Keratinocyte (primary cell): ENCODE measurements around the gene ERC2. TPM values are rescaled to one million over a fixed set of nuclear protein-coding genes. Genes with fewer than 3 reads are reported as not detected.

Experiments used
- DNase-seq: peaks from one replicate; pipeline ENCODE4 v3.0.0-alpha.2; 2011; ENCODE audit warnings: low read depth, missing footprints, low spot score
- FAIRE-seq: peaks from 2 replicates; lab custom pipeline; 2011; peaks lifted over from hg19 to GRCh38; lab: Jason Lieb, UNC
- H2AFZ ChIP-seq: 2 replicates; pipeline ENCODE4 v1.6.0; 2012; ENCODE audit warnings: low read length, control low read depth, inconsistent platforms; ENCODE audit not compliant: control insufficient read depth
- H3K27ac ChIP-seq: 2 replicates; pipeline ENCODE4 v1.5.1; 2011; ENCODE audit warnings: low read length; ENCODE audit not compliant: control insufficient read depth, insufficient read depth
- H3K27me3 ChIP-seq: 3 replicates; pipeline ENCODE4 v1.6.0; 2011; ENCODE audit warnings: low read length; ENCODE audit not compliant: control insufficient read depth, insufficient read depth; ENCODE audit errors: extremely low read depth
- H3K36me3 ChIP-seq, 2 experiments: 2 replicates in 1 of 2; 3 replicates in 1 of 2; pipeline ENCODE4 v1.5.1; 2011; ENCODE audit warnings: low read length in 2 of 2, mild to moderate bottlenecking in 1 of 2; ENCODE audit not compliant: control insufficient read depth in 2 of 2, insufficient read depth in 2 of 2; ENCODE audit errors: extremely low read depth in 1 of 2
- H3K4me1 ChIP-seq: 3 replicates; pipeline ENCODE4 v1.5.1; 2011; ENCODE audit warnings: low read length; ENCODE audit not compliant: control insufficient read depth, insufficient read depth; ENCODE audit errors: extremely low read depth
- H3K4me2 ChIP-seq: 3 replicates; pipeline ENCODE4 v1.6.0; 2011; ENCODE audit warnings: low read depth, low read length; ENCODE audit not compliant: control insufficient read depth, insufficient read depth; ENCODE audit errors: extremely low read depth
- H3K4me3 ChIP-seq, 3 experiments: fragments of 200-600 bp in 1 of 3; sonication (generic) in 1 of 3; 2 replicates in 2 of 3; 3 replicates in 1 of 3; pipeline ENCODE4 v1.5.1; 2011 to 2016; ENCODE audit warnings: low read length in 3 of 3, mild to moderate bottlenecking in 3 of 3, control low read depth in 2 of 3, inconsistent platforms in 1 of 3, low read depth in 1 of 3, mixed read lengths in 1 of 3, mixed run types in 1 of 3, moderate library complexity in 1 of 3; ENCODE audit not compliant: control insufficient read depth in 2 of 3, insufficient read depth in 2 of 3; ENCODE audit errors: extremely low read depth in 1 of 3
- H3K79me2 ChIP-seq: 2 replicates; pipeline ENCODE4 v1.6.0; 2012; ENCODE audit warnings: low read length; ENCODE audit not compliant: control insufficient read depth, insufficient read depth
- H3K9ac ChIP-seq: 3 replicates; pipeline ENCODE4 v1.6.0; 2011; ENCODE audit warnings: low read length; ENCODE audit not compliant: control insufficient read depth, insufficient read depth; ENCODE audit errors: extremely low read depth
- H3K9me1 ChIP-seq: 3 replicates; pipeline ENCODE4 v1.6.0; 2011; ENCODE audit warnings: low read length; ENCODE audit not compliant: control insufficient read depth, insufficient read depth; ENCODE audit errors: extremely low read depth
- H3K9me3 ChIP-seq: 2 replicates; pipeline ENCODE4 v1.5.1; 2012; ENCODE audit warnings: low read depth, low read length; ENCODE audit not compliant: control insufficient read depth
- H4K20me1 ChIP-seq: 3 replicates; pipeline ENCODE4 v1.6.0; 2011; ENCODE audit warnings: low read length; ENCODE audit not compliant: control insufficient read depth, insufficient read depth; ENCODE audit errors: extremely low read depth
- EZH2 ChIP-seq: IDR thresholded peaks from one replicate; pipeline ENCODE4 v1.6.1; 2012; ENCODE audit warnings: inconsistent platforms, mild to moderate bottlenecking, low read length, moderate library complexity
- dilution Hi-C: fragments of 300-500 bp; cut with MboI; formaldehyde crosslinking; loops from one replicate; pipeline ENCODE4 v1.7.0; 2020; ENCODE audit warnings: low sequenced_read_pairs; ENCODE audit not compliant: extremely low pct_ligation_motif_present
- polyA plus RNA-seq, 5 experiments: library from polyadenylated mRNA; depleted of rRNA in 3 of 5; stranded (reverse) in 3 of 5; stranded (forward) in 1 of 5; unstranded in 1 of 5; fragments of >200 nt; gene quantifications; 1 replicate in 1 of 5; 2 replicates in 3 of 5; 3 replicates in 1 of 5; pipeline versions ENCODE4 v1.2.1 to v1.2.3, GENCODE V29; 2011 to 2012; ENCODE audit warnings: missing spikeins in 2 of 5, low read depth in 1 of 5, low replicate concordance in 1 of 5
- TF ChIP-seq, protein P1 (sequence below), 3 experiments: IDR thresholded peaks in 1 of 3; conservative IDR thresholded peaks in 1 of 3; optimal IDR thresholded peaks in 1 of 3; 2 replicates in 2 of 3; 3 replicates in 1 of 3; pipeline versions ENCODE3 to v1.5.1; 2011; ENCODE audit warnings: low read length in 3 of 3, mild to moderate bottlenecking in 3 of 3, moderate library complexity in 2 of 3, control low read depth in 1 of 3, inconsistent platforms in 1 of 3; ENCODE audit not compliant: insufficient read depth in 2 of 3; ENCODE audit errors: extremely low read depth in 1 of 3

ERC2 gene
- polyA plus RNA-seq, 1 donor (not counting 4 experiments of a cell fraction or from before 2014, with no cell fraction given): 0.08 TPM

DNA sequence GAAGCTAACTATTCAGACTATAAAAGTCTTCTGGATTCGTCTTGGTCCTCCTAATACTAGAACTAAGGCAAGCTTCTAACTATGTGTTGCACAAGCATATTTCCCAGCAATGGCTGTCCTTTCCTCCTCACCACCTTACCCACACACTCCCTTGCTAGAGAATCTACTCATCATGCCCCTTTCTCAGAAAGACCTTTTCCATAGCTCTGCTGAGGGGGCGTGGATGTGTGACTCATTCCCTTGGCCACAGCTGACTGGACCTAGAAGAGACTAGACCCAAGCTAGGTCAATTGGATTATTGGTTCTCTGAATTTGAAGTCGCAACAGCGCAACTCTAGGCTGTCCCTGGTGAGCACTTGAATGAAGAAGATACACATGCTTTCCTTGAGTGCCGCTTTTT, 47.1 kb downstream of the ERC2 start:
- H4K20me1 ChIP-seq: no peaks in the 10 kb centered on the region
- H3K27ac ChIP-seq: no peak overlapping the region
- no peak overlapping the region for H3K9ac ChIP-seq
- dilution Hi-C loops: no loop called here
- H3K9me1 ChIP-seq: no peaks in the 10 kb centered on the region
- TF ChIP-seq EZH2: no peak
- TF ChIP-seq, protein P1, sequence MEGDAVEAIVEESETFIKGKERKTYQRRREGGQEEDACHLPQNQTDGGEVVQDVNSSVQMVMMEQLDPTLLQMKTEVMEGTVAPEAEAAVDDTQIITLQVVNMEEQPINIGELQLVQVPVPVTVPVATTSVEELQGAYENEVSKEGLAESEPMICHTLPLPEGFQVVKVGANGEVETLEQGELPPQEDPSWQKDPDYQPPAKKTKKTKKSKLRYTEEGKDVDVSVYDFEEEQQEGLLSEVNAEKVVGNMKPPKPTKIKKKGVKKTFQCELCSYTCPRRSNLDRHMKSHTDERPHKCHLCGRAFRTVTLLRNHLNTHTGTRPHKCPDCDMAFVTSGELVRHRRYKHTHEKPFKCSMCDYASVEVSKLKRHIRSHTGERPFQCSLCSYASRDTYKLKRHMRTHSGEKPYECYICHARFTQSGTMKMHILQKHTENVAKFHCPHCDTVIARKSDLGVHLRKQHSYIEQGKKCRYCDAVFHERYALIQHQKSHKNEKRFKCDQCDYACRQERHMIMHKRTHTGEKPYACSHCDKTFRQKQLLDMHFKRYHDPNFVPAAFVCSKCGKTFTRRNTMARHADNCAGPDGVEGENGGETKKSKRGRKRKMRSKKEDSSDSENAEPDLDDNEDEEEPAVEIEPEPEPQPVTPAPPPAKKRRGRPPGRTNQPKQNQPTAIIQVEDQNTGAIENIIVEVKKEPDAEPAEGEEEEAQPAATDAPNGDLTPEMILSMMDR (optimal IDR thresholded peaks at IDR 0.05 in 1 of 3, IDR thresholded peaks at IDR 0.05 in 1 of 3, conservative IDR thresholded peaks at IDR 0.05 in 1 of 3; ENCODE audit: extremely low read depth in 1 of 3, insufficient read depth in 2 of 3, low read length in 3 of 3): no peak
- no peaks in the 10 kb centered on the region for H3K36me3 ChIP-seq
- H3K79me2 ChIP-seq: no peaks in the 10 kb centered on the region
- DNase-seq: no peak
- no peak for FAIRE-seq
- H3K9me3 ChIP-seq: no peaks in the 10 kb centered on the region
- H2AFZ ChIP-seq: no peak overlapping the region
- no peaks in the 10 kb centered on the region for H3K4me1 ChIP-seq
- H3K27me3 ChIP-seq: no peaks in the 10 kb centered on the region
- no peak overlapping the region for H3K4me2 ChIP-seq
- H3K4me3 ChIP-seq: no peak overlapping the region

DNA sequence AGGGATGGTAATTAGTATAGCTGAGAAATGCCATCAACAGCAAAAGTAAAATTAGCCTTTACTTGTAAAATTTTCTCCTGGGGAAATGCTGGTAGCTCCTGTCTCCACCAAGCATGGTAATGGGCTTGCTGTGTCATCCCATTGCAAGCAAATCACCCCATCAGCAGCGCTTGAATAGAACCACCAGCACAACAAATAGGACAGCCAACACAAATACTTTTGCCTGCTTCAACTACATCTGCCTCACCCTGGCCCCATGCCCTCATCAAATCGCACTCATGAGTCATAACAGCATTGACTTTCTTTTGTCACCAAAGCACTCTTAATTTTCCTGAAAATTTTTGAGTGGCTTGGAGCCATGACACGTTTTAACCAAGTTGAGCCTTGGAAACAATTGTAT, 52.6 kb downstream of the ERC2 start:
- Histone ChIP-seq H3K79me2 (no peaks in the 10 kb centered on the region), H3K27me3 (no peaks in the 10 kb centered on the region), H4K20me1 (no peaks in the 10 kb centered on the region), H3K36me3 (no peaks in the 10 kb centered on the region), H3K9ac (no peak overlapping the region), H3K4me2 (no peak overlapping the region), H3K4me3 (no peak overlapping the region), H3K9me1 (no peaks in the 10 kb centered on the region), H3K9me3 (no peaks in the 10 kb centered on the region), H2AFZ (no peak overlapping the region), H3K27ac (no peak overlapping the region), H3K4me1 (no peaks in the 10 kb centered on the region)
- FAIRE-seq (no peak), DNase-seq (no peak)
- dilution Hi-C loops: no loop called here
- TF ChIP-seq EZH2: no peak
- TF ChIP-seq, protein P1 (optimal IDR thresholded peaks at IDR 0.05 in 1 of 3, IDR thresholded peaks at IDR 0.05 in 1 of 3, conservative IDR thresholded peaks at IDR 0.05 in 1 of 3; ENCODE audit: extremely low read depth in 1 of 3, insufficient read depth in 2 of 3, low read length in 3 of 3): no peak
